Prostate gland (tissue), 2 donors: ENCODE data around the gene ANKS1B.
"Not testable (repeated sequence)": the region's sequence is repeated elsewhere in the genome, so short reads cannot be mapped to it uniquely, and the experiment has no call there.

Source experiments
- CTCF ChIP-seq, 4 experiments: fragments of 200-600 bp in 2 of 4; fragments of 450-650 bp in 2 of 4; sonication (generic) in 2 of 4; IDR thresholded peaks; 1 replicate in 3 of 4; 2 replicates in 1 of 4; pipeline ENCODE4 v1.5.1; 2016 to 2019; ENCODE audit warnings: antibody characterized with exemption in 4 of 4, mild to moderate bottlenecking in 2 of 4, moderate library complexity in 2 of 4
- POLR2A ChIP-seq: fragments of 450-650 bp; IDR thresholded peaks from one replicate; pipeline ENCODE4 v1.6.1; 2016; ENCODE audit warnings: antibody characterized with exemption, mild to moderate bottlenecking
- POLR2AphosphoS5 ChIP-seq: sonication (generic); formaldehyde crosslinking; IDR thresholded peaks from one replicate; pipeline ENCODE4 v1.6.1; 2017; ENCODE audit warnings: antibody characterized with exemption

GRCh38 chr12:99237907-99238538 lies 746.7 kb downstream of the ANKS1B start:
- TF ChIP-seq CTCF (IDR thresholded peaks at IDR 0.05); POLR2AphosphoS5; POLR2A: not testable (repeated sequence)
